GM21526 (cell line): ENCODE results near the gene PDF.
"Not testable (repeated sequence)": the region's sequence is repeated elsewhere in the genome, so short reads cannot be mapped to it uniquely, and the experiment has no call there.

Source experiments
- ATAC-seq: cut with Tn5 transposase; IDR thresholded peaks from one replicate; pipeline ENCODE4 v1.9.1; 2021; ENCODE audit warnings: moderate library complexity; ENCODE audit not compliant: unreplicated experiment, low FRiP score

PDF gene

GRCh38 chr16:69330286-69331109, at the start of gene PDF:
PDF (minus strand) TSS chr16:69330588; CDS start chr16:69330570, 18 bp downstream.
- peak; percentile 83 for ATAC-seq

GRCh38 chr16:69378760-69379159, 48.4 kb upstream of the PDF start:
- ATAC-seq, result no peak

GRCh38 chr16:69378036-69378435, 47.6 kb upstream of the PDF start:
- no peak for ATAC-seq

- ATAC-seq, result no peak
These were observed 46.1 kb upstream of the PDF start for GRCh38 chr16:69376393-69377059.

DNA sequence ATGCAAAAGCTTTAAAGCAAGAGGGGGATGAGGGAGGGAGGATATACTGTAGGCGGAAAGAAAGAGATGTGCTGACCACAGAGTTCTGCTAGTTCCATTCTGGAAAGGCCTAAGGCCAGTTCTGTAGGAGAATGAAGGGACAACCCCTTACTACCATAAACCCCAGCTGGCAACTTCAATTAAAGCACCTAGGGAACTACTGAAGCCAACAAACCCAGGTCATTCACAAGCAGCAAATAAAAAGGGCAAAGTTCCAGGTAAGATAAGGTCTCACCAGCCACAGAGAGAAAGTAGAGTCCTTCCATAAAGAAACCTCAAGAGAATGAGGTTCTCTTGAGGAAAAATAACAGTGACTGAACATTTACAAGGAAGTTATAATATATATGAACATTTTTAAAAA, 42.6 kb upstream of the PDF start:
- ATAC-seq, result no peak

GRCh38 chr16:69371564-69371963, 41.2 kb upstream of the PDF start:
- ATAC-seq, result no peak

- ATAC-seq, result no peak
These were observed 38.5 kb upstream of the PDF start for GRCh38 chr16:69368866-69369265.

DNA sequence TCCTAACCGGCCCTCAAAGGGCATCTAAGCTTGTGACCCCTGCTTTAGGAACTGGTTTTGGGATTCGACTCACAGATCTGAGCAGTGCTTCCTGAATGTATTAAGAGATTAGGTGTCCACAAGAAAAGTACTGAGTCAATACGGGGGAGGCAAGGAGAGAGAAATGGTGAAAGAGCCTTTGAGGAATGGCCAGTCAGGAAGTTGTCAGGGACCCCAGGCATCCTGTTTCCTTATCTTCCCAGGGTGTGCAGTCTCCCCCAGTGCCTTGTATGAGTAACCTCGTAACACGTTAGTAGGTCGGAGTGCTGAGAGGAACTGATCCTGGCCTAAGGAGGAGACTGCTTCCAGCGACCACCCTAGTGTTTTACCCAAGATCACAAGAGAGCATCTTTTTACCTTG, 37.6 kb upstream of the PDF start:
- ATAC-seq, result no peak

GRCh38 chr16:69366431-69366830, 36.0 kb upstream of the PDF start:
- ATAC-seq, result no peak

- no peak for ATAC-seq
These were observed 35.5 kb upstream of the PDF start for GRCh38 chr16:69365901-69366300.

DNA sequence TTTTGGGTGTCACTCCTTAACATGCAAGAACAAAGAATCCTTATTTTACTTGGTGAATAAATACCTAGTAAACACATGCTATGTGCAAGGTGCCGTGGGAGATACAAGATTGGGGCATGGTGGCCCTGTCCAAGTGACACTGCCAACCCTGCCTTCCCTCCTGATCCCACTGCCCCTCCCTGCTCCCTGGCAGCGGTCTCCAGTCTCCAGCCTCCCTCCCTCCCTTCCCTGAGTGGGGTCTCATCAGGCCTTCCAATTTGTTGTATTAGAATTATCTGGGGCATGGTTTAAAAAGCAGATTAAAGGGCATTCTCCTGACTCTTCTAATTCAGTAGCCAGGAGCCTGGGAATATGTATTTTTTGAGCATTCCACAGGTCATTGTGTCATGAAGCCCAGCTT, 33.7 kb upstream of the PDF start:
- no peak for ATAC-seq

- ATAC-seq, result no peak
These were observed 32.9 kb upstream of the PDF start for GRCh38 chr16:69363281-69363717.

DNA sequence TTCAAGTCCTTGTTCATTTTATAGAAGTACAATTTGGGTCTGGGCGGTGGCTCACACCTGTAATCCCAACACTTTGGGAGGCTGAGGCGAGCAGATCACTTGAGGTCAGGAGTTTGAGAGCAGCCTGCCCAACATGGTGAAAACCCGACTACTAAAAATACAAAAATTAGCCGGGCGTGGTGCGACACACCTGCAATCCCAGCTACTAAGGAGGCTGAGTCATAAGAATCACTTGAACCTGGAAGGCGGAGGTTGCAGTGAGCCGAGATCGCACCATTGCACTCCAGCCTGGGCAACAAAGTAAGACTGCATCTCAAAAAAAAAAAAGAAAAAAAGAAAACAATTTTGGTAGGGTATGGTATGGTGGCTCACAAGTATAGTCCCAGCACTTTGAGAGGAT, 29.7 kb upstream of the PDF start:
- not testable (repeated sequence) for ATAC-seq

DNA sequence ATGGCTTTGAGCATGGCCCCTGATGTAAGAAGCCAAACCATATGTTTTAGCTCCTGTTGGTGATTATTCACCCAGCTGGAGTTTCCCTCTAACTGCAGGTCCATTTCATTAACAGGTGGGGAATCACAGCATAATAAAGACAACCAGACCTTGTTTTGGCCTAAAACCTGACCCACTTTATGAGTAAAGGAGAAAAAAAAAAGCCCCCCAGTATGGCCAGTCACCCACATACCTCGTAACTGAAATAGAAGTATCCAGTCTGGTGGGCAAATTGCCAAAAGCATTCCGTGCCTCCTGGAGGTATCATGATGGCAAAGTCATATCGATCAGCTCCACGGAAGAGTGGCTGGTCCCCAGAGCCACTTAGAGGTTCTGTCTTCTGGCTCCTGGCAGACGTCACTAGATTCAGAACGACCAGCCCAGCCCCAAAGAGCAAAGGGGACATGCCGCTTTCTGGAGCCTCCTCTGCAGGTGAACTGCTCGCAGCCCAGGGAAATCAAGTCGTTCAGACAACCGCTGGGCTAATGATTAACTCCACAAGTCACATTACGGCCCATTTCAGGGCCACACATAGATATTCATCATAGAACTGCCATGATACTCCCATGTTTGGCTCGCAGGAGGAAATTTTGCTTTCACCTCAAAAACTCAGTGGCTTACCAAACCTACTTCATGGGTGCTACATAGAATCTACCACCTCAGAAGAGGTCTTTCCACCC, 21.1 kb upstream of the PDF start, which contains the start of gene TMED6:
TSS of gene TMED6 (minus strand) at position 478 of the 719 bp plus-strand sequence. CDS start at position 445, 33 bp downstream.
- no peak for ATAC-seq

DNA sequence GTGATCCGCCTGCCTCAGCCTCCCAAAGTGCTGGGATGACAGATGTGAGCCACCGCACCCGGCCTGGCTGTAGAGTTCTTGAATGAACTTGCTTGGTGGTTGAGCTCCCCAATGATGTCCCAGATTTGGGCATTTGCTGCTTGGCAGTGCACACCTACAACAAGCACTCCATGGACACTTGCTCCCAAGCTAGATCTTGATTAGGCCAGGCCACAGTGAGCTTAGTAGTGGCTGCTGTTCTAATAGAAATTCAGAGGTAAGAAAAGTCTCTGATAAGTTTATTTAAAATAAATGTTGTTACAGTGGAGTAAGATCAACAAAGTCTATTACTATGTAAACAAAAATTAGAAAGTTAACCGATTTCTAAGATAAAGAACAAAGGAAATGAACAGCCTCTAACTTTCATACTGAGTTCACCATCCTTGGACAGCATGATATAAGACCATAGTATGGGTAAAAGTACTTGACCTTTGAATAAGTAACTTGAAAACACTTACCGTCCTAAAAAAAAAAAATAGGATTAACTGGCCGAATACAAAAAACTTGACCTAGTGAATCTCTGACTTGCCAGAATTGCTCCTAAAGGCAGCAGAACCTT, 20.2 kb upstream of the PDF start:
- no peak for ATAC-seq

DNA sequence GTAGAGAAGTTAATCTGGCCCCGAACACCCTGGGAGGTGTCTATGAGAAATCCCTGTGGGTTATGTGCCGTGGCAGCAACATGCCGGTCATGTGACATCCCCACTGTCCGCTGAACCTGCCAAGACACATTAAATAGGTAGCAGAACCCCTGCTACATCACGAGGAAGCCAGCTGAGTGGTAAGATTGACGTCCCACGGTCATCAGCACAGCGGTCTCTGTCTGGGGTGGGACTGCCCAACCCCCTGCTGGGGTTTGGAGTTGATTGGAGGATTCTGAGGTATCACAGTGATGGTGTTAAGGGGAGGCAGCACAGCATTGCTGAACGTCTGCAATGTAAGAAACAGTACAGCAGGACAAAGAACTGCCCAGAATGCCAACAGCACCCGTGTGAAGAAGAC, 19.1 kb upstream of the PDF start:
- ATAC-seq, result no peak

DNA sequence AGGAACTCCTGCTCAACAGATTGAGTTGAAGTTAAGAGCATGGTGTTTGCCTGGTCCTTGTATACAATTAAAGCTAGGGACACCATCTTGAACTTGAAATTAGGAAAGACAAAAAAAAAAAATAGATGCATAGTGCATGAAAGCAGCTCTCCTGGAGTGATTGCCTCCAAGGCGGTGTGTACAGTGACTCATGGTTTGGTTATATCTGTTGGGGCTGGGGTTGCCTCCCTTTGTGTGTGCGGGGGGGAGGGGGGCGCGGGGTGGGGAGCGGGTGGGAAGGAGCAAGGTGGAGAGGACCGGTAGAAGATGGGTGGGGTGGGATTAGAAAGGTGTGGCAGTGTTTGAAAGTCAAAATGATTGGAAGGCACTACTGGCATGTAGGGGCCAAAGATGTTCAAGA, 17.8 kb upstream of the PDF start:
- ATAC-seq, result no peak

DNA sequence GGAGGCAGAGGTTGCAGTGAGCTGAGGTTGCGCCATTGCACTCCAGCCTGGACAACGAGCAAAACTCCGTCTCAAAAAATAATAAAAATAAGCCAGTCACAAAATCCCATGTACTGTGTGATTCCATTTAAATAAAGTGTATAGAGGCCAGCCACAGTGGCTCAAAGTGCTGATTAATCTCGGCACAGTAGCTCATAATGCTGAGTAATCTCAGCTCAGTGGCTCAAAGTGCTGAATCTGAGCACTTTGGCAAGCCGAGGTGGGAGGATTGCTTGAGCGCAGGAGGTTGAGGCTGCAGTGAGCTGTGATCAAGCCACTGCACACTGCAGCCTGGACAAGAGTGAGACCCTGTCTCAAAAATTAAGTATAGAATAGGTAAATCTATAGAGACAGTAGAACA, 16.3 kb upstream of the PDF start:
- ATAC-seq, result no peak

GRCh38 chr16:69345923-69346322, 15.5 kb upstream of the PDF start:
- ATAC-seq, result no peak

DNA sequence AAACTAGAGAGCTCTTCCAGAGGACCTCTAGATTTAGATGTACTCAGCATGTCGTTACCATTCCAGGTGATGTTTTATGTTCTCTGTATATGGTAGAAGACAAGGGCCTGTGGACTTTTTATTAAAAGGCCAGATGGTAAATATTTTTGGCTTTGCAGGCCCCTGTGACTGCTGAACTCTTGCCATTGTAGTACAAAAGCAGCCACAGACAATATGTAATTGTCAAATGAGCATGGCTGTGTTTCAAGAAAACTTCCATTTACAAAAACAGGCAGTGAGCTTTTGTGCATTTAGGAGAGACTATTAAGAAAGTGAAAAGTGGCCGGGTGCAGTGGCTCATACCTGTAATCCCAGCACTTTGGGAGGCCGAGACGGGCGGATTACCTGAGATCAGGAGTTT, 13.8 kb upstream of the PDF start:
- ATAC-seq, result no peak

DNA sequence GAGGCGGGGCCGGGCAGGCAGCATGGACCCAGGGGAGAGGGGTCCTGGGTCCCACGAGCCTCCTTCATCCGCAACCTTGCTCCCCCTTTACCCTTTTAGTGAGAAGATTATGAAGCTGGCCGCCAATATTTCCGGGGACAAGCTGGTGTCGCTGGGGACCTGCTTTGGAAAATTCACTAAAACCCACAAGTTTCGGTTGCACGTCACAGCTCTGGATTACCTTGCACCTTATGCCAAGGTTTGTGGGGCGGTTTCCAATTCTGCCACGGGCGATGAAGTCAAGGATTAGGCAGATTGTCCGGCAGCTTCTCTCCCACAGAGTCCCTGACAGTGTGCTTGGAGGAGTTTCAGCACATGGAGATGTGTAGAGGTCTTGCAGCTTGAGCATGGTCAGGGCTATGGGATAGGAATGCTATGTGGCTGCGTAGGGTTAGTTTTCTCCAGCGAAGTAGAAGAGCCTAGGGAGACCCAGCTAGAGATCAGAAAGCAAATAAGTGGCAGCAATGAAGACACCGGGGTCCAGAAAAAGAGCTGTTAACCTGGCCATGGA, 9.8 kb upstream of the PDF start:
- no peak for ATAC-seq
